Superior temporal gyrus (tissue), 1 donor: Measurements from ENCODE around the gene BMP10.
A peak's percentile ranks its signal among the peaks of the same experiment; 100 is the strongest.
"Not testable (repeated sequence)": the region's sequence is repeated elsewhere in the genome, so short reads cannot be mapped to it uniquely, and the experiment has no call there.

Experiments
- DNase-seq: peaks from one replicate; pipeline ENCODE4 v3.0.0-alpha.2; 2016; ENCODE audit errors: extremely low spot score

Gene BMP10

GRCh38 chr2:68871159-68871764, at the start of gene BMP10:
TSS of gene BMP10 (minus strand) at chr2:68871397. CDS start at chr2:68871358, 39 bp downstream.
- DNase-seq, result no peak

GRCh38 chr2:68920481-68921170, 49.4 kb upstream of the BMP10 start:
- DNase-seq, result no peak

- no peak for DNase-seq
Observed at GRCh38 chr2:68918497-68918896, 47.3 kb upstream of the BMP10 start.

- DNase-seq, result no peak
Observed at GRCh38 chr2:68917034-68917718, 46.0 kb upstream of the BMP10 start.

- no peak for DNase-seq
Observed at GRCh38 chr2:68916226-68916625, 45.0 kb upstream of the BMP10 start.

GRCh38 chr2:68915393-68915792, 44.2 kb upstream of the BMP10 start:
- no peak for DNase-seq

GRCh38 chr2:68913359-68913758, 42.2 kb upstream of the BMP10 start:
- no peak for DNase-seq

- no peak for DNase-seq
Observed at GRCh38 chr2:68912732-68913131, 41.5 kb upstream of the BMP10 start.

- DNase-seq, result no peak
Observed at GRCh38 chr2:68912111-68912510, 40.9 kb upstream of the BMP10 start.

GRCh38 chr2:68911709-68912108, 40.5 kb upstream of the BMP10 start:
- no peak for DNase-seq

GRCh38 chr2:68911246-68911645, 40.0 kb upstream of the BMP10 start:
- no peak for DNase-seq

GRCh38 chr2:68909793-68910674, 38.8 kb upstream of the BMP10 start:
- DNase-seq, result peak; percentile 80

GRCh38 chr2:68908392-68908970, 37.3 kb upstream of the BMP10 start:
- no peak for DNase-seq

- no peak for DNase-seq
Observed at GRCh38 chr2:68907920-68908253, 36.7 kb upstream of the BMP10 start.

GRCh38 chr2:68907232-68907919, 36.2 kb upstream of the BMP10 start:
- DNase-seq, result no peak

GRCh38 chr2:68906716-68907115, 35.5 kb upstream of the BMP10 start:
- no peak for DNase-seq

GRCh38 chr2:68905116-68905515, 33.9 kb upstream of the BMP10 start:
- DNase-seq, result no peak

- no peak for DNase-seq
Observed at GRCh38 chr2:68901561-68901960, 30.4 kb upstream of the BMP10 start.

- DNase-seq, result no peak
Observed at GRCh38 chr2:68901199-68901514, 30.0 kb upstream of the BMP10 start.

GRCh38 chr2:68900496-68901198, 29.4 kb upstream of the BMP10 start:
- no peak for DNase-seq

GRCh38 chr2:68895981-68896380, 24.8 kb upstream of the BMP10 start:
- DNase-seq, result not testable (repeated sequence)
